Activated naive CD4-positive, alpha-beta T cell treated with anti-CD3 and anti-CD28 coated beads, Interleukin-2, amount 10 ng/mL, durations not matched to agents 5 hours and 36 hours (primary cell): Measurements from ENCODE around the gene SDHAF4. TPM values are rescaled to one million over a fixed set of nuclear protein-coding genes. Genes with fewer than 3 reads are reported as not detected.

Experiments
- total RNA-seq, 2 experiments: library from RNA; stranded (reverse); gene quantifications; one replicate each; pipeline ENCODE4 v1.2.3, GENCODE V29; 2021

The SDHAF4 gene
- 10 to 100 TPM; 12.3 to 13.4 TPM for total RNA-seq

GRCh38 chr6:70566751-70567382 lies at the start of gene SDHAF4:
Gene SDHAF4, plus strand, starts transcription at chr6:70566930. Its CDS starts 11 bp downstream, at chr6:70566941.

Other genes starting within 250 kb of the SDHAF4 start
- gene FAM135A, start 153.4 kb upstream of the SDHAF4 start, total RNA-seq, result 1 to 10 TPM; 6.0 to 7.0 TPM
- gene SMAP1, start 101.0 kb downstream of the SDHAF4 start, total RNA-seq, result 10 to 100 TPM; 59.0 to 60.3 TPM